Measurements from ENCODE around the gene ABCC6. TPM values are rescaled to one million over a fixed set of nuclear protein-coding genes. Genes with fewer than 3 reads are reported as not detected.
A peak's percentile ranks its signal among the peaks of the same experiment; 100 is the strongest.

The ABCC6 gene
- total and polyA plus RNA-seq, 2 donors from 2014 or later, result 7.5 to 54.5 TPM

GRCh38 chr16:16172991-16173390 lies 50.3 kb downstream of the ABCC6 start:
- no peak overlapping the region for H3K9ac ChIP-seq (ENCODE audit: low read length in 3 of 3)
- DNase-seq, result peak in 1 of 5 donors; percentile 18
- no peaks in the 10 kb centered on the region for H3K9me3 ChIP-seq (ENCODE audit: control insufficient read depth in 2 of 3, insufficient read depth in 1 of 3, low read length in 3 of 3)
- no peaks in the 10 kb centered on the region for H3K27me3 ChIP-seq (ENCODE audit: control insufficient read depth, insufficient read depth, low read length)
- no peak for FAIRE-seq
- H3K36me3 ChIP-seq (ENCODE audit: control insufficient read depth in 2 of 3, insufficient read depth in 3 of 3, low read length in 3 of 3), result peaks cover 0 to 45% (median 25%) of the 10 kb centered on the region in 3 donors
- H3K27ac ChIP-seq (ENCODE audit: low read depth in 2 of 2, low read length in 2 of 2), result no peak overlapping the region
- intact Hi-C loops (cut with DNase I), result no loop called here
- H3K4me1 ChIP-seq (ENCODE audit: control insufficient read depth in 2 of 3, insufficient read depth in 2 of 3, low read depth in 1 of 3, low read length in 3 of 3), result no peaks in the 10 kb centered on the region
- TF ChIP-seq CTCF (IDR thresholded peaks at IDR 0.05; ENCODE audit: borderline replicate concordance, extremely low read depth, insufficient read depth), result no peak
- no peak overlapping the region for H3K4me3 ChIP-seq (ENCODE audit: low read length in 3 of 3)

GRCh38 chr16:16171332-16171919 lies 51.9 kb downstream of the ABCC6 start:
- Histone ChIP-seq H3K4me3 (ENCODE audit: low read length in 3 of 3) (no peak overlapping the region), H3K4me1 (ENCODE audit: control insufficient read depth in 2 of 3, insufficient read depth in 2 of 3, low read depth in 1 of 3, low read length in 3 of 3) (no peaks in the 10 kb centered on the region), H3K9ac (ENCODE audit: low read length in 3 of 3) (no peak overlapping the region), H3K27ac (ENCODE audit: low read depth in 2 of 2, low read length in 2 of 2) (no peak overlapping the region), H3K27me3 (ENCODE audit: control insufficient read depth, insufficient read depth, low read length) (no peaks in the 10 kb centered on the region), H3K9me3 (ENCODE audit: control insufficient read depth in 2 of 3, insufficient read depth in 1 of 3, low read length in 3 of 3) (no peaks in the 10 kb centered on the region), H3K36me3 (ENCODE audit: control insufficient read depth in 2 of 3, insufficient read depth in 3 of 3, low read length in 3 of 3) (peaks cover 0 to 38% (median 22%) of the 10 kb centered on the region in 3 donors)
- FAIRE-seq, result no peak
- TF ChIP-seq CTCF (IDR thresholded peaks at IDR 0.05; ENCODE audit: borderline replicate concordance, extremely low read depth, insufficient read depth), result no peak
- intact Hi-C loops (cut with DNase I), result no loop called here
- DNase-seq, result no peak

- peaks cover 0 to 42% (median 17%) of the 10 kb centered on the region in 3 donors for H3K36me3 ChIP-seq (ENCODE audit: control insufficient read depth in 2 of 3, insufficient read depth in 3 of 3, low read length in 3 of 3)
Measured at GRCh38 chr16:16169615-16170014, 53.7 kb downstream of the ABCC6 start.

More at GRCh38 chr16:16169615-16170014, 53.7 kb downstream of the ABCC6 start:
- intact Hi-C loops (cut with DNase I), result no loop called here
- Histone ChIP-seq H3K9ac (ENCODE audit: low read length in 3 of 3) (no peak overlapping the region), H3K27me3 (ENCODE audit: control insufficient read depth, insufficient read depth, low read length) (no peaks in the 10 kb centered on the region), H3K4me1 (ENCODE audit: control insufficient read depth in 2 of 3, insufficient read depth in 2 of 3, low read depth in 1 of 3, low read length in 3 of 3) (no peaks in the 10 kb centered on the region), H3K27ac (ENCODE audit: low read depth in 2 of 2, low read length in 2 of 2) (no peak overlapping the region), H3K9me3 (ENCODE audit: control insufficient read depth in 2 of 3, insufficient read depth in 1 of 3, low read length in 3 of 3) (no peaks in the 10 kb centered on the region), H3K4me3 (ENCODE audit: low read length in 3 of 3) (no peak overlapping the region)
- DNase-seq (peak in 1 of 5 donors; percentile 60), FAIRE-seq (no peak)
- no peak for TF ChIP-seq CTCF (IDR thresholded peaks at IDR 0.05; ENCODE audit: borderline replicate concordance, extremely low read depth, insufficient read depth)

Data from kidney (tissue), 14 donors.